WTC11 (cell line): ENCODE results near the gene RXRB. TPM values are rescaled to one million over a fixed set of nuclear protein-coding genes. Genes with fewer than 3 reads are reported as not detected.
A peak's percentile ranks its signal among the peaks of the same experiment; 100 is the strongest.

Experiments used
- ATAC-seq: fragments of 200-7000 bp; cut with Tn5 transposase; 2 replicates; pipeline ENCODE4 v1.10.0; 2021; ENCODE audit warnings: mild to moderate bottlenecking, moderate library complexity
- CTCF ChIA-PET: fragments of 300-600 bp; sonication (Branson Sonifier 250); formaldehyde crosslinking; loops from one replicate; lab custom pipeline; 2021; ENCODE audit warnings: antibody characterized with exemption; lab: Charles Lee
- POLR2A ChIA-PET: fragments of 350-600 bp; sonication (Branson Sonifier 250); formaldehyde crosslinking; loops from one replicate; lab custom pipeline; 2021; ENCODE audit warnings: antibody characterized with exemption; lab: Charles Lee
- DNase-seq: peaks from one replicate; pipeline ENCODE4 v3.0.0; 2021; ENCODE audit warnings: low spot score
- H3K27ac Mint-ChIP-seq: 2 replicates; pipeline ENCODE4 v1.8.0; 2021; ENCODE audit warnings: mixed read lengths
- H3K27me3 Mint-ChIP-seq: 2 replicates; pipeline ENCODE4 v1.8.0; 2021; ENCODE audit warnings: low read depth, mild to moderate bottlenecking, moderate library complexity, mixed read lengths
- H3K36me3 Mint-ChIP-seq: 2 replicates; pipeline ENCODE4 v1.8.0; 2021; ENCODE audit warnings: mixed read lengths
- H3K4me1 Mint-ChIP-seq: 2 replicates; pipeline ENCODE4 v1.8.0; 2022; ENCODE audit warnings: mixed read lengths
- H3K4me3 Mint-ChIP-seq: 2 replicates; pipeline ENCODE4 v1.8.0; 2021; ENCODE audit warnings: mild to moderate bottlenecking, moderate library complexity, mixed read lengths
- H3K9me3 Mint-ChIP-seq: 2 replicates; pipeline ENCODE4 v1.8.0; 2021; ENCODE audit warnings: mixed read lengths
- AFF4 ChIP-seq: sonication (generic); formaldehyde crosslinking; IDR thresholded peaks from 2 replicates; pipeline ENCODE4 v1.8.1; 2023; ENCODE audit warnings: mild to moderate bottlenecking, missing genetic modification reagents, borderline replicate concordance
- ATF1 ChIP-seq: sonication (generic); formaldehyde crosslinking; IDR thresholded peaks from 2 replicates; pipeline ENCODE4 v1.8.1; 2023; ENCODE audit warnings: mild to moderate bottlenecking, moderate library complexity, missing genetic modification reagents
- CTCF ChIP-seq: fragments of 200-600 bp; IDR thresholded peaks from 2 replicates; pipeline ENCODE4 v1.8.0; 2022; ENCODE audit warnings: antibody characterized with exemption
- E2F1 ChIP-seq: sonication (generic); formaldehyde crosslinking; IDR thresholded peaks from 2 replicates; pipeline ENCODE4 v1.8.0; 2022; ENCODE audit warnings: mild to moderate bottlenecking, missing genetic modification reagents
- E2F4 ChIP-seq: sonication (generic); formaldehyde crosslinking; IDR thresholded peaks from 2 replicates; pipeline ENCODE4 v1.8.1; 2022; ENCODE audit warnings: low read depth, mild to moderate bottlenecking, moderate library complexity, missing genetic modification reagents, borderline replicate concordance
- FOXP4 ChIP-seq: sonication (generic); formaldehyde crosslinking; IDR thresholded peaks from 2 replicates; pipeline ENCODE4 v1.8.0; 2022; ENCODE audit warnings: mild to moderate bottlenecking, missing genetic modification reagents
- GABPB1 ChIP-seq: sonication (generic); formaldehyde crosslinking; IDR thresholded peaks from 2 replicates; pipeline ENCODE4 v1.8.1; 2023; ENCODE audit warnings: mild to moderate bottlenecking, missing genetic modification reagents
- JAZF1 ChIP-seq: fragments of 250-450 bp; sonication (Bioruptor Pico); IDR thresholded peaks from 2 replicates; pipeline ENCODE4 v1.9.0; 2021; ENCODE audit warnings: moderate library complexity, mild to moderate bottlenecking, inconsistent platforms
- KAT7 ChIP-seq: sonication (generic); formaldehyde crosslinking; IDR thresholded peaks from 2 replicates; pipeline ENCODE4 v1.8.1; 2023; ENCODE audit warnings: missing genetic modification reagents, mild to moderate bottlenecking, borderline replicate concordance
- MYBL2 ChIP-seq: sonication (generic); formaldehyde crosslinking; IDR thresholded peaks from 2 replicates; pipeline ENCODE4 v1.8.1; 2023; ENCODE audit warnings: mild to moderate bottlenecking, moderate library complexity, missing genetic modification reagents
- NFE2L1 ChIP-seq: sonication (generic); formaldehyde crosslinking; IDR thresholded peaks from 2 replicates; pipeline ENCODE4 v1.8.1; 2023; ENCODE audit warnings: missing genetic modification reagents
- USF1 ChIP-seq: sonication (generic); formaldehyde crosslinking; IDR thresholded peaks from 2 replicates; pipeline ENCODE4 v1.8.0; 2022; ENCODE audit warnings: mild to moderate bottlenecking, missing genetic modification reagents
- ZNF138 ChIP-seq: sonication (generic); formaldehyde crosslinking; conservative IDR thresholded peaks from 2 replicates; pipeline ENCODE4 v1.8.1; 2022; ENCODE audit warnings: mild to moderate bottlenecking, moderate library complexity, missing genetic modification reagents
- total RNA-seq: library from RNA; stranded (reverse); gene quantifications from 3 replicates; pipeline ENCODE4 v1.2.3, GENCODE V29; 2021

RXRB gene
- total RNA-seq, 1 experiment from 2014 or later = 24.5 TPM

- H3K4me1 Mint-ChIP-seq = 0 out of 2 replicates have a peak, but pooled peaks cover 3% of the 10 kb centered on the region
- CTCF ChIA-PET = interaction anchor here (0.8 to 3.5 kb wide), 14 partner anchors 12 to 240 kb away, joined by 3 to 55 read pairs (median 8); no protein-coding TSS in a partner anchor
- no peak for ATAC-seq
- TF ChIP-seq FOXP4 (CRISPR knock-in tag) (no peak), GABPB1 (CRISPR knock-in tag) (no peak), ZNF138 (CRISPR knock-in tag) (no peak), KAT7 (CRISPR knock-in tag) (no peak), MYBL2 (CRISPR knock-in tag) (no peak), USF1 (no peak), ATF1 (CRISPR knock-in tag) (no peak), E2F1 (CRISPR knock-in tag) (no peak)
- TF ChIP-seq, all 79 proteins: peak for 0
- no peak overlapping the region for H3K4me3 Mint-ChIP-seq
- H3K27ac Mint-ChIP-seq = no peak overlapping the region
- no peaks in the 10 kb centered on the region for H3K36me3 Mint-ChIP-seq
- POLR2A ChIA-PET = no interaction called here
- peaks cover 7% of the 10 kb centered on the region; the same call in 1 of the 2 replicates for H3K27me3 Mint-ChIP-seq
- no peaks in the 10 kb centered on the region for H3K9me3 Mint-ChIP-seq
- no peak for DNase-seq
These were observed 26.8 kb downstream of the RXRB start for GRCh38 chr6:33173535-33174180.

GRCh38 chr6:33172688-33173534, 27.6 kb downstream of the RXRB start:
- Mint-ChIP-seq H3K27me3 (peaks cover 7% of the 10 kb centered on the region; the same call in 1 of the 2 replicates), H3K4me3 (no peak overlapping the region), H3K4me1 (0 out of 2 replicates have a peak, but pooled peaks cover 3% of the 10 kb centered on the region), H3K27ac (no peak overlapping the region; the same call in 1 of the 2 replicates), H3K36me3 (no peaks in the 10 kb centered on the region), H3K9me3 (no peaks in the 10 kb centered on the region)
- POLR2A ChIA-PET = no interaction called here
- TF ChIP-seq AFF4 (no peak), E2F4 (no peak), NFE2L1 (no peak), JAZF1 (CRISPR knock-in tag) (no peak), CTCF (peak; percentile 51)
- DNase-seq = peak; percentile 71
- CTCF ChIA-PET = interaction anchor here (0.6 to 3.5 kb wide), 42 partner anchors 9 to 319 kb away, joined by 3 to 55 read pairs (median 4); partner anchors contain the start of genes COL11A2, HLA-DMA, PSMB9 and RING1
- ATAC-seq = peak; percentile 79
